HEK293 (cell line): ENCODE results near the gene LASP1.

Source experiments
- GLIS1 ChIP-seq: fragments of 450-650 bp; formaldehyde crosslinking; IDR thresholded peaks from 2 replicates; pipeline ENCODE4 v1.5.1; 2016; ENCODE audit warnings: missing biosample characterization, missing genetic modification characterization
- HOXD13 ChIP-seq: sonication (generic); formaldehyde crosslinking; IDR thresholded peaks from 2 replicates; pipeline ENCODE4 v1.8.0; 2022; ENCODE audit warnings: missing genetic modification reagents, borderline replicate concordance
- KLF1 ChIP-seq: fragments of 450-650 bp; formaldehyde crosslinking; IDR thresholded peaks from 2 replicates; pipeline ENCODE4 v1.5.1; 2016; ENCODE audit warnings: missing biosample characterization, missing genetic modification characterization
- KLF10 ChIP-seq: fragments of 450-650 bp; IDR thresholded peaks from 2 replicates; pipeline ENCODE4 v1.5.1; 2018; ENCODE audit warnings: missing biosample characterization, mild to moderate bottlenecking, missing genetic modification characterization
- MEIS1 ChIP-seq: sonication (generic); formaldehyde crosslinking; IDR thresholded peaks from 2 replicates; pipeline ENCODE4 v1.8.1; 2022; ENCODE audit warnings: missing genetic modification reagents, mild to moderate bottlenecking, borderline replicate concordance
- TCF7L2 ChIP-seq: IDR thresholded peaks from 2 replicates; pipeline ENCODE4 v1.6.1; 2011; ENCODE audit warnings: low read depth, mild to moderate bottlenecking, inconsistent platforms, low read length, moderate library complexity, borderline replicate concordance
- YY1 ChIP-seq: fragments of 450-650 bp; formaldehyde crosslinking; IDR thresholded peaks from 2 replicates; pipeline ENCODE4 v1.5.1; 2018; ENCODE audit warnings: missing biosample characterization, missing genetic modification characterization
- ZBTB21 ChIP-seq: fragments of 450-650 bp; formaldehyde crosslinking; IDR thresholded peaks from 2 replicates; pipeline ENCODE4 v1.5.1; 2017; ENCODE audit warnings: missing biosample characterization, missing genetic modification characterization
- ZFHX2 ChIP-seq: fragments of 450-650 bp; formaldehyde crosslinking; conservative IDR thresholded peaks from 2 replicates; pipeline ENCODE4 v1.5.1; 2016; ENCODE audit warnings: missing biosample characterization, missing genetic modification characterization
- ZNF10 ChIP-seq: fragments of 450-650 bp; formaldehyde crosslinking; IDR thresholded peaks from 2 replicates; pipeline ENCODE4 v1.5.1; 2017; ENCODE audit warnings: missing biosample characterization, missing genetic modification characterization
- ZNF2 ChIP-seq: fragments of 450-650 bp; formaldehyde crosslinking; IDR thresholded peaks from 2 replicates; pipeline ENCODE4 v1.5.1; 2016; ENCODE audit warnings: missing biosample characterization, missing genetic modification characterization
- ZNF266 ChIP-seq: fragments of 450-650 bp; formaldehyde crosslinking; IDR thresholded peaks from 2 replicates; pipeline ENCODE4 v1.5.1; 2016; ENCODE audit warnings: missing biosample characterization, missing genetic modification characterization, low read depth
- ZNF302 ChIP-seq: fragments of 450-650 bp; formaldehyde crosslinking; IDR thresholded peaks from 2 replicates; pipeline ENCODE4 v1.5.1; 2016; ENCODE audit warnings: missing biosample characterization, missing genetic modification characterization, low read depth
- ZNF558 ChIP-seq: fragments of 450-650 bp; formaldehyde crosslinking; IDR thresholded peaks from 2 replicates; pipeline ENCODE4 v1.5.1; 2016; ENCODE audit warnings: missing biosample characterization, missing genetic modification characterization
- ZNF561 ChIP-seq: fragments of 450-650 bp; IDR thresholded peaks from 2 replicates; pipeline ENCODE4 v1.5.1; 2018; ENCODE audit warnings: missing biosample characterization, missing genetic modification characterization, borderline replicate concordance
- ZNF600 ChIP-seq: fragments of 450-650 bp; formaldehyde crosslinking; IDR thresholded peaks from 2 replicates; pipeline ENCODE4 v1.5.1; 2016; ENCODE audit warnings: missing biosample characterization, missing genetic modification characterization
- ZNF707 ChIP-seq: fragments of 450-650 bp; formaldehyde crosslinking; IDR thresholded peaks from 2 replicates; pipeline ENCODE4 v1.5.1; 2016; ENCODE audit warnings: missing biosample characterization, missing genetic modification characterization
- ZNF776 ChIP-seq: fragments of 450-650 bp; formaldehyde crosslinking; IDR thresholded peaks from 2 replicates; pipeline ENCODE4 v1.5.0; 2017; ENCODE audit warnings: missing biosample characterization, missing genetic modification characterization, borderline replicate concordance
- TF ChIP-seq, protein P1 (sequence below): fragments of 450-650 bp; formaldehyde crosslinking; IDR thresholded peaks from 2 replicates; pipeline ENCODE4 v1.5.1; 2016; ENCODE audit warnings: missing biosample characterization, missing genetic modification characterization
- TF ChIP-seq, protein P2 (sequence below): fragments of 450-650 bp; formaldehyde crosslinking; IDR thresholded peaks from 2 replicates; pipeline ENCODE4 v1.5.1; 2016; ENCODE audit warnings: missing biosample characterization, missing genetic modification characterization
- TF ChIP-seq, protein P3 (sequence below): fragments of 450-650 bp; formaldehyde crosslinking; IDR thresholded peaks from 2 replicates; pipeline ENCODE4 v1.5.1; 2016; ENCODE audit warnings: missing biosample characterization, missing genetic modification characterization
- TF ChIP-seq, protein P4 (sequence below): fragments of 450-650 bp; formaldehyde crosslinking; IDR thresholded peaks from 2 replicates; pipeline ENCODE4 v1.5.1; 2016; ENCODE audit warnings: missing biosample characterization, missing genetic modification characterization
- TF ChIP-seq, protein P5 (sequence below): fragments of 450-650 bp; formaldehyde crosslinking; IDR thresholded peaks from 2 replicates; pipeline ENCODE4 v1.5.1; 2017; ENCODE audit warnings: missing biosample characterization, missing genetic modification characterization
- TF ChIP-seq, protein P6 (sequence below): fragments of 450-650 bp; formaldehyde crosslinking; IDR thresholded peaks from 2 replicates; pipeline ENCODE4 v1.5.1; 2017; ENCODE audit warnings: missing biosample characterization, missing genetic modification characterization

Gene LASP1

DNA sequence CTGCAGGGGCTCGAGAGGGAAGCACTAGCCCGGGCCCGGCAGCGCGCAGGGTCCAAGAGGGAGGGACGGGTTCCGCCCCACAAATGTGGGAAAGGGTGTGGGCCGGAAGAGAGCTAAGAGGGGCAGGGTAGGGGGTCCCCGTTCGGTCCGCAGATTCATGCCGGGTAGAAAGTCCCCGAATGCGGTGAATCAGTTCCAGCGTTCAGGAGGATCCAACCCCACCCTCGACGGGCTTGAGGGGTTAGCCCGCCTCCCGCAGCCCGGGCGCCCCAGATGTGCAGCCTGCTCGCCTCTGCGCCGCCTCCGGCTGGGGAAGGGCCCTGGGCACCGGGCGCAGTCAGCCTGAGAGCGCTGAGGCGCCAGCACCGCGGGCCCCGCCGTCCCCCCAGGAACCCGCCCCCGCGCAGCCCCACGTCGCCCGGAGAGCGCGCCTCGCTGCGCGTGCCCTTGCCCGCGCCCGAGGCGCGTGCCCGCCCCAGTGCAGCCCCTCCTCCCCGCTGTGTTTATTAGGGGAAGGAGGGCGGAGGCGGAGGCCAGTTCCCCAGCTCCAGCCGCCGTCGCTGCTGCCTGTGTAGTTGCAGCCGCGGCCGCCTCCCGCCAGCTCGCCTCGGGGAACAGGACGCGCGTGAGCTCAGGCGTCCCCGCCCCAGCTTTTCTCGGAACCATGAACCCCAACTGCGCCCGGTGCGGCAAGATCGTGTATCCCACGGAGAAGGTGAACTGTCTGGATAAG, at the start of gene LASP1 (continued):
- no peak for TF ChIP-seq MEIS1
- TF ChIP-seq ZNF561 (tag by site-specific recombination), result peak; percentile 52; the same call in 1 of the 2 replicates
- 0 out of 2 replicates have a peak, but pooled peaks have one; percentile 59 for TF ChIP-seq ZNF10 (tag by site-specific recombination)
- peak; percentile 82 for TF ChIP-seq ZFHX2 (tag by site-specific recombination)
- TF ChIP-seq, protein P1, sequence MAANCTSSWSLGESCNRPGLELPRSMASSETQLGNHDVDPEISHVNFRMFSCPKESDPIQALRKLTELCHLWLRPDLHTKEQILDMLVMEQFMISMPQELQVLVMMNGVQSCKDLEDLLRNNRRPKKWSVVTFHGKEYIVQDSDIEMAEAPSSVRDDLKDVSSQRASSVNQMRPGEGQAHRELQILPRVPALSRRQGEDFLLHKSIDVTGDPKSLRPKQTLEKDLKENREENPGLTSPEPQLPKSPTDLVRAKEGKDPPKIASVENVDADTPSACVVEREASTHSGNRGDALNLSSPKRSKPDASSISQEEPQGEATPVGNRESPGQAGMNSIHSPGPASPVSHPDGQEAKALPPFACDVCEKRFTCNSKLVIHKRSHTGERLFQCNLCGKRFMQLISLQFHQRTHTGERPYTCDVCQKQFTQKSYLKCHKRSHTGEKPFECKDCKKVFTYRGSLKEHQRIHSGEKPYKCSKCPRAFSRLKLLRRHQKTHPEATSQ, result 0 out of 2 replicates have a peak, but pooled peaks have one; percentile 25
- TF ChIP-seq ZNF776 (tag by site-specific recombination), result no peak
- TF ChIP-seq ZNF302 (tag by site-specific recombination), result no peak
- TF ChIP-seq, protein P2, sequence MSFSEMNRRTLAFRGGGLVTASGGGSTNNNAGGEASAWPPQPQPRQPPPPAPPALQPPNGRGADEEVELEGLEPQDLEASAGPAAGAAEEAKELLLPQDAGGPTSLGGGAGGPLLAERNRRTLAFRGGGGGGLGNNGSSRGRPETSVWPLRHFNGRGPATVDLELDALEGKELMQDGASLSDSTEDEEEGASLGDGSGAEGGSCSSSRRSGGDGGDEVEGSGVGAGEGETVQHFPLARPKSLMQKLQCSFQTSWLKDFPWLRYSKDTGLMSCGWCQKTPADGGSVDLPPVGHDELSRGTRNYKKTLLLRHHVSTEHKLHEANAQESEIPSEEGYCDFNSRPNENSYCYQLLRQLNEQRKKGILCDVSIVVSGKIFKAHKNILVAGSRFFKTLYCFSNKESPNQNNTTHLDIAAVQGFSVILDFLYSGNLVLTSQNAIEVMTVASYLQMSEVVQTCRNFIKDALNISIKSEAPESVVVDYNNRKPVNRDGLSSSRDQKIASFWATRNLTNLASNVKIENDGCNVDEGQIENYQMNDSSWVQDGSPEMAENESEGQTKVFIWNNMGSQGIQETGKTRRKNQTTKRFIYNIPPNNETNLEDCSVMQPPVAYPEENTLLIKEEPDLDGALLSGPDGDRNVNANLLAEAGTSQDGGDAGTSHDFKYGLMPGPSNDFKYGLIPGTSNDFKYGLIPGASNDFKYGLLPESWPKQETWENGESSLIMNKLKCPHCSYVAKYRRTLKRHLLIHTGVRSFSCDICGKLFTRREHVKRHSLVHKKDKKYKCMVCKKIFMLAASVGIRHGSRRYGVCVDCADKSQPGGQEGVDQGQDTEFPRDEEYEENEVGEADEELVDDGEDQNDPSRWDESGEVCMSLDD (tag by site-specific recombination), result peak; percentile 98
- no peak for TF ChIP-seq ZNF266 (tag by site-specific recombination)
- TF ChIP-seq ZBTB21 (tag by site-specific recombination), result 0 out of 2 replicates have a peak, but pooled peaks have one; percentile 5
- TF ChIP-seq YY1 (tag by site-specific recombination), result 0 out of 2 replicates have a peak, but pooled peaks have one; percentile 4
- peak; percentile 70; the same call in 1 of the 2 replicates for TF ChIP-seq HOXD13 (CRISPR knock-in tag)
- no peak; the same call in 1 of the 2 replicates for TF ChIP-seq ZNF558 (tag by site-specific recombination)
- TF ChIP-seq GLIS1, result peak; percentile 28; the same call in 1 of the 2 replicates
- TF ChIP-seq TCF7L2, result no peak
- TF ChIP-seq, protein P3, sequence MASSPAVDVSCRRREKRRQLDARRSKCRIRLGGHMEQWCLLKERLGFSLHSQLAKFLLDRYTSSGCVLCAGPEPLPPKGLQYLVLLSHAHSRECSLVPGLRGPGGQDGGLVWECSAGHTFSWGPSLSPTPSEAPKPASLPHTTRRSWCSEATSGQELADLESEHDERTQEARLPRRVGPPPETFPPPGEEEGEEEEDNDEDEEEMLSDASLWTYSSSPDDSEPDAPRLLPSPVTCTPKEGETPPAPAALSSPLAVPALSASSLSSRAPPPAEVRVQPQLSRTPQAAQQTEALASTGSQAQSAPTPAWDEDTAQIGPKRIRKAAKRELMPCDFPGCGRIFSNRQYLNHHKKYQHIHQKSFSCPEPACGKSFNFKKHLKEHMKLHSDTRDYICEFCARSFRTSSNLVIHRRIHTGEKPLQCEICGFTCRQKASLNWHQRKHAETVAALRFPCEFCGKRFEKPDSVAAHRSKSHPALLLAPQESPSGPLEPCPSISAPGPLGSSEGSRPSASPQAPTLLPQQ (tag by site-specific recombination), result peak; percentile 65
- peak; percentile 8; the same call in 1 of the 2 replicates for TF ChIP-seq KLF10 (tag by site-specific recombination)
- TF ChIP-seq KLF1 (tag by site-specific recombination), result peak; percentile 80
- TF ChIP-seq ZNF600 (tag by site-specific recombination), result peak; percentile 61; the same call in 1 of the 2 replicates
- peak; percentile 73; the same call in 1 of the 2 replicates for TF ChIP-seq ZNF2 (tag by site-specific recombination)
- TF ChIP-seq ZNF707, result 0 out of 2 replicates have a peak, but pooled peaks have one; percentile 10
- TF ChIP-seq, protein P4, sequence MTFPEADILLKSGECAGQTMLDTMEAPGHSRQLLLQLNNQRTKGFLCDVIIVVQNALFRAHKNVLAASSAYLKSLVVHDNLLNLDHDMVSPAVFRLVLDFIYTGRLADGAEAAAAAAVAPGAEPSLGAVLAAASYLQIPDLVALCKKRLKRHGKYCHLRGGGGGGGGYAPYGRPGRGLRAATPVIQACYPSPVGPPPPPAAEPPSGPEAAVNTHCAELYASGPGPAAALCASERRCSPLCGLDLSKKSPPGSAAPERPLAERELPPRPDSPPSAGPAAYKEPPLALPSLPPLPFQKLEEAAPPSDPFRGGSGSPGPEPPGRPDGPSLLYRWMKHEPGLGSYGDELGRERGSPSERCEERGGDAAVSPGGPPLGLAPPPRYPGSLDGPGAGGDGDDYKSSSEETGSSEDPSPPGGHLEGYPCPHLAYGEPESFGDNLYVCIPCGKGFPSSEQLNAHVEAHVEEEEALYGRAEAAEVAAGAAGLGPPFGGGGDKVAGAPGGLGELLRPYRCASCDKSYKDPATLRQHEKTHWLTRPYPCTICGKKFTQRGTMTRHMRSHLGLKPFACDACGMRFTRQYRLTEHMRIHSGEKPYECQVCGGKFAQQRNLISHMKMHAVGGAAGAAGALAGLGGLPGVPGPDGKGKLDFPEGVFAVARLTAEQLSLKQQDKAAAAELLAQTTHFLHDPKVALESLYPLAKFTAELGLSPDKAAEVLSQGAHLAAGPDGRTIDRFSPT (tag by site-specific recombination), result peak; percentile 46
- TF ChIP-seq, protein P5, sequence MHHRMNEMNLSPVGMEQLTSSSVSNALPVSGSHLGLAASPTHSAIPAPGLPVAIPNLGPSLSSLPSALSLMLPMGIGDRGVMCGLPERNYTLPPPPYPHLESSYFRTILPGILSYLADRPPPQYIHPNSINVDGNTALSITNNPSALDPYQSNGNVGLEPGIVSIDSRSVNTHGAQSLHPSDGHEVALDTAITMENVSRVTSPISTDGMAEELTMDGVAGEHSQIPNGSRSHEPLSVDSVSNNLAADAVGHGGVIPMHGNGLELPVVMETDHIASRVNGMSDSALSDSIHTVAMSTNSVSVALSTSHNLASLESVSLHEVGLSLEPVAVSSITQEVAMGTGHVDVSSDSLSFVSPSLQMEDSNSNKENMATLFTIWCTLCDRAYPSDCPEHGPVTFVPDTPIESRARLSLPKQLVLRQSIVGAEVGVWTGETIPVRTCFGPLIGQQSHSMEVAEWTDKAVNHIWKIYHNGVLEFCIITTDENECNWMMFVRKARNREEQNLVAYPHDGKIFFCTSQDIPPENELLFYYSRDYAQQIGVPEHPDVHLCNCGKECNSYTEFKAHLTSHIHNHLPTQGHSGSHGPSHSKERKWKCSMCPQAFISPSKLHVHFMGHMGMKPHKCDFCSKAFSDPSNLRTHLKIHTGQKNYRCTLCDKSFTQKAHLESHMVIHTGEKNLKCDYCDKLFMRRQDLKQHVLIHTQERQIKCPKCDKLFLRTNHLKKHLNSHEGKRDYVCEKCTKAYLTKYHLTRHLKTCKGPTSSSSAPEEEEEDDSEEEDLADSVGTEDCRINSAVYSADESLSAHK, result peak; percentile 73
- TF ChIP-seq, protein P6, sequence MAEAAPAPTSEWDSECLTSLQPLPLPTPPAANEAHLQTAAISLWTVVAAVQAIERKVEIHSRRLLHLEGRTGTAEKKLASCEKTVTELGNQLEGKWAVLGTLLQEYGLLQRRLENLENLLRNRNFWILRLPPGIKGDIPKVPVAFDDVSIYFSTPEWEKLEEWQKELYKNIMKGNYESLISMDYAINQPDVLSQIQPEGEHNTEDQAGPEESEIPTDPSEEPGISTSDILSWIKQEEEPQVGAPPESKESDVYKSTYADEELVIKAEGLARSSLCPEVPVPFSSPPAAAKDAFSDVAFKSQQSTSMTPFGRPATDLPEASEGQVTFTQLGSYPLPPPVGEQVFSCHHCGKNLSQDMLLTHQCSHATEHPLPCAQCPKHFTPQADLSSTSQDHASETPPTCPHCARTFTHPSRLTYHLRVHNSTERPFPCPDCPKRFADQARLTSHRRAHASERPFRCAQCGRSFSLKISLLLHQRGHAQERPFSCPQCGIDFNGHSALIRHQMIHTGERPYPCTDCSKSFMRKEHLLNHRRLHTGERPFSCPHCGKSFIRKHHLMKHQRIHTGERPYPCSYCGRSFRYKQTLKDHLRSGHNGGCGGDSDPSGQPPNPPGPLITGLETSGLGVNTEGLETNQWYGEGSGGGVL (tag by site-specific recombination), result peak; percentile 65
